IPS-20b (cell line): ENCODE measurements around the gene DENND1A.

Experiments used
- H3K27ac ChIP-seq: one replicate; pipeline ENCODE4 v1.5.1; 2013; ENCODE audit warnings: low read length
- H3K27me3 ChIP-seq: 2 replicates; pipeline ENCODE4 v1.6.1; 2013; ENCODE audit warnings: mild to moderate bottlenecking, low read length, inconsistent platforms; ENCODE audit not compliant: insufficient read depth
- H3K36me3 ChIP-seq: 2 replicates; pipeline ENCODE4 v1.6.1; 2013; ENCODE audit warnings: low read depth, mild to moderate bottlenecking, inconsistent platforms, low read length, moderate library complexity; ENCODE audit not compliant: insufficient read depth
- H3K4me1 ChIP-seq: 2 replicates; pipeline ENCODE4 v1.6.1; 2013; ENCODE audit warnings: mild to moderate bottlenecking, control low read depth, inconsistent platforms, low read length, moderate library complexity; ENCODE audit not compliant: insufficient read depth
- H3K4me3 ChIP-seq: 2 replicates; pipeline ENCODE4 v1.5.1; 2013; ENCODE audit warnings: mild to moderate bottlenecking, low read length, inconsistent platforms
- H3K9ac ChIP-seq: 2 replicates; pipeline ENCODE4 v1.6.1; 2013; ENCODE audit warnings: low read depth, mild to moderate bottlenecking, inconsistent platforms, low read length, moderate library complexity
- H3K9me3 ChIP-seq: 2 replicates; pipeline ENCODE4 v1.6.1; 2013; ENCODE audit warnings: mild to moderate bottlenecking, low read depth, low read length, inconsistent platforms; ENCODE audit not compliant: insufficient read depth

DENND1A gene

GRCh38 chr9:123876750-123877149 lies 53.2 kb downstream of the DENND1A start:
- H3K36me3 ChIP-seq: no peaks in the 10 kb centered on the region
- H3K4me1 ChIP-seq: peaks cover 5% of the 10 kb centered on the region; the same call in 1 of the 2 replicates
- no peaks in the 10 kb centered on the region for H3K9me3 ChIP-seq
- H3K9ac ChIP-seq: no peak overlapping the region
- H3K27ac ChIP-seq: no peak overlapping the region
- H3K27me3 ChIP-seq: no peaks in the 10 kb centered on the region
- no peak overlapping the region for H3K4me3 ChIP-seq

GRCh38 chr9:123872710-123873109 lies 57.2 kb downstream of the DENND1A start:
- no peaks in the 10 kb centered on the region for H3K36me3 ChIP-seq
- H3K4me3 ChIP-seq: no peak overlapping the region
- no peak overlapping the region for H3K9ac ChIP-seq
- H3K27ac ChIP-seq: no peak overlapping the region
- H3K27me3 ChIP-seq: peaks cover 13% of the 10 kb centered on the region; the same call in 1 of the 2 replicates
- H3K4me1 ChIP-seq: peaks cover 9% of the 10 kb centered on the region; the same call in 1 of the 2 replicates
- H3K9me3 ChIP-seq: no peaks in the 10 kb centered on the region

GRCh38 chr9:123871781-123872180 lies 58.1 kb downstream of the DENND1A start:
- Histone ChIP-seq H3K9ac (no peak overlapping the region), H3K36me3 (no peaks in the 10 kb centered on the region)

GRCh38 chr9:123868002-123868401 lies 61.9 kb downstream of the DENND1A start:
- H3K4me1 ChIP-seq: peaks cover 53% of the 10 kb centered on the region
- H3K27me3 ChIP-seq: peaks cover 60% of the 10 kb centered on the region
- H3K4me3 ChIP-seq: no peak overlapping the region
- H3K9ac ChIP-seq: peak overlapping the region; percentile 20; the same call in 1 of the 2 replicates
- no peaks in the 10 kb centered on the region for H3K36me3 ChIP-seq
- H3K27ac ChIP-seq: no peak overlapping the region
- H3K9me3 ChIP-seq: no peaks in the 10 kb centered on the region

More at GRCh38 chr9:123871781-123872180, 58.1 kb downstream of the DENND1A start:
- peaks cover 18% of the 10 kb centered on the region; the same call in 1 of the 2 replicates for H3K4me1 ChIP-seq
- no peak overlapping the region for H3K27ac ChIP-seq
- H3K9me3 ChIP-seq: no peaks in the 10 kb centered on the region
- no peak overlapping the region for H3K4me3 ChIP-seq
- H3K27me3 ChIP-seq: peaks cover 22% of the 10 kb centered on the region; the same call in 1 of the 2 replicates

GRCh38 chr9:123867034-123867433 lies 62.9 kb downstream of the DENND1A start:
- Histone ChIP-seq H3K4me1 (peaks cover 60% of the 10 kb centered on the region), H3K9me3 (no peaks in the 10 kb centered on the region), H3K36me3 (no peaks in the 10 kb centered on the region), H3K4me3 (no peak overlapping the region), H3K27ac (no peak overlapping the region), H3K9ac (no peak overlapping the region), H3K27me3 (peaks cover 70% of the 10 kb centered on the region)

- no peaks in the 10 kb centered on the region for H3K36me3 ChIP-seq
- no peak overlapping the region for H3K9ac ChIP-seq
- no peaks in the 10 kb centered on the region for H3K9me3 ChIP-seq
- no peak overlapping the region for H3K27ac ChIP-seq
- peaks cover 74% of the 10 kb centered on the region for H3K27me3 ChIP-seq
- peaks cover 62% of the 10 kb centered on the region for H3K4me1 ChIP-seq
- H3K4me3 ChIP-seq: no peak overlapping the region
Observed at GRCh38 chr9:123866497-123866896, 63.4 kb downstream of the DENND1A start.

GRCh38 chr9:123865226-123866000 lies 64.5 kb downstream of the DENND1A start:
- H3K4me3 ChIP-seq: no peak overlapping the region
- H3K27ac ChIP-seq: no peak overlapping the region
- H3K36me3 ChIP-seq: no peaks in the 10 kb centered on the region
- no peak overlapping the region for H3K9ac ChIP-seq
- peaks cover 73% of the 10 kb centered on the region for H3K4me1 ChIP-seq
- H3K27me3 ChIP-seq: peaks cover 79% of the 10 kb centered on the region
- no peaks in the 10 kb centered on the region for H3K9me3 ChIP-seq

- Histone ChIP-seq H3K4me1 (peaks cover 82% of the 10 kb centered on the region), H3K36me3 (no peaks in the 10 kb centered on the region), H3K9me3 (no peaks in the 10 kb centered on the region), H3K4me3 (peak overlapping the region; percentile 16; the same call in 1 of the 2 replicates), H3K9ac (peak overlapping the region; percentile 58; the same call in 1 of the 2 replicates), H3K27me3 (peaks cover 90% of the 10 kb centered on the region), H3K27ac (no peak overlapping the region)
Observed at GRCh38 chr9:123864251-123864650, 65.7 kb downstream of the DENND1A start.

- peak overlapping the region; percentile 58 for H3K9ac ChIP-seq
- peak overlapping the region; percentile 67 for H3K27ac ChIP-seq
- H3K4me1 ChIP-seq: peaks cover 82% of the 10 kb centered on the region
- H3K36me3 ChIP-seq: no peaks in the 10 kb centered on the region
- no peaks in the 10 kb centered on the region for H3K9me3 ChIP-seq
- H3K27me3 ChIP-seq: peaks cover 93% of the 10 kb centered on the region
- peak overlapping the region; percentile 51 for H3K4me3 ChIP-seq
Observed at GRCh38 chr9:123863164-123863855, 66.6 kb downstream of the DENND1A start.

GRCh38 chr9:123861756-123862120 lies 68.2 kb downstream of the DENND1A start:
- H3K27me3 ChIP-seq: peaks cover 91% of the 10 kb centered on the region

GRCh38 chr9:123861086-123861755 lies 68.7 kb downstream of the DENND1A start:
- H3K36me3 ChIP-seq: no peaks in the 10 kb centered on the region
- no peak overlapping the region for H3K27ac ChIP-seq
- peak overlapping the region; percentile 23; the same call in 1 of the 2 replicates for H3K4me3 ChIP-seq
- peaks cover 64% of the 10 kb centered on the region for H3K4me1 ChIP-seq
- H3K9me3 ChIP-seq: no peaks in the 10 kb centered on the region
- H3K9ac ChIP-seq: no peak overlapping the region
- peaks cover 91% of the 10 kb centered on the region for H3K27me3 ChIP-seq

More at GRCh38 chr9:123861756-123862120, 68.2 kb downstream of the DENND1A start:
- Histone ChIP-seq H3K36me3 (no peaks in the 10 kb centered on the region), H3K27ac (no peak overlapping the region), H3K9ac (no peak overlapping the region), H3K4me3 (no peak overlapping the region), H3K4me1 (peaks cover 69% of the 10 kb centered on the region), H3K9me3 (no peaks in the 10 kb centered on the region)
